ENCODE results near the gene ERC2.

The ERC2 gene

GRCh38 chr3:56123487-56123886 lies 344.8 kb downstream of the ERC2 start:
- TF ChIP-seq USF1 (IDR thresholded peaks at IDR 0.05), result no peak

- no peak for TF ChIP-seq CEBPB (IDR thresholded peaks at IDR 0.05)
- TF ChIP-seq FOXM1 (IDR thresholded peaks at IDR 0.05; ENCODE audit: borderline replicate concordance, low read depth), result no peak
- TF ChIP-seq REST (IDR thresholded peaks at IDR 0.05; ENCODE audit: low read depth), result no peak
- no peak for TF ChIP-seq EP300 (IDR thresholded peaks at IDR 0.05; ENCODE audit: borderline replicate concordance)
- TF ChIP-seq NFIC (IDR thresholded peaks at IDR 0.05), result no peak
- no peak for TF ChIP-seq EGR1 (IDR thresholded peaks at IDR 0.05)
- TF ChIP-seq TAF1 (IDR thresholded peaks at IDR 0.05; ENCODE audit: low read depth), result no peak
Observed at GRCh38 chr3:56122911-56123310, 345.4 kb downstream of the ERC2 start.

- TF ChIP-seq TAF1 (IDR thresholded peaks at IDR 0.05; ENCODE audit: low read depth) (no peak), CEBPB (IDR thresholded peaks at IDR 0.05) (no peak), TEAD4 (IDR thresholded peaks at IDR 0.05) (no peak), EP300 (IDR thresholded peaks at IDR 0.05; ENCODE audit: borderline replicate concordance) (no peak), YY1 (IDR thresholded peaks at IDR 0.05; ENCODE audit: low read depth) (no peak), EGR1 (IDR thresholded peaks at IDR 0.05) (no peak), REST (IDR thresholded peaks at IDR 0.05; ENCODE audit: low read depth) (no peak), ZBTB7A (IDR thresholded peaks at IDR 0.05; ENCODE audit: low read depth) (no peak), FOXM1 (IDR thresholded peaks at IDR 0.05; ENCODE audit: borderline replicate concordance, low read depth) (no peak)
Observed at GRCh38 chr3:56121716-56122115, 346.6 kb downstream of the ERC2 start.

- TF ChIP-seq TAF1 (IDR thresholded peaks at IDR 0.05; ENCODE audit: low read depth) (no peak), NFIC (IDR thresholded peaks at IDR 0.05) (no peak), TCF12 (IDR thresholded peaks at IDR 0.05; ENCODE audit: low read depth) (no peak), ZBTB7A (IDR thresholded peaks at IDR 0.05; ENCODE audit: low read depth) (no peak)
Observed at GRCh38 chr3:56119575-56120349, 348.5 kb downstream of the ERC2 start.

GRCh38 chr3:56118968-56119367 lies 349.3 kb downstream of the ERC2 start:
- TF ChIP-seq REST (IDR thresholded peaks at IDR 0.05; ENCODE audit: low read depth) (no peak), TCF12 (IDR thresholded peaks at IDR 0.05; ENCODE audit: low read depth) (no peak), FOXM1 (IDR thresholded peaks at IDR 0.05; ENCODE audit: borderline replicate concordance, low read depth) (no peak), EGR1 (IDR thresholded peaks at IDR 0.05) (no peak), TEAD4 (IDR thresholded peaks at IDR 0.05) (no peak), NFIC (IDR thresholded peaks at IDR 0.05) (no peak), ZBTB7A (IDR thresholded peaks at IDR 0.05; ENCODE audit: low read depth) (no peak), USF1 (IDR thresholded peaks at IDR 0.05) (no peak), YY1 (IDR thresholded peaks at IDR 0.05; ENCODE audit: low read depth) (no peak), TAF1 (IDR thresholded peaks at IDR 0.05; ENCODE audit: low read depth) (no peak), CEBPB (IDR thresholded peaks at IDR 0.05) (no peak), CREB1 (IDR thresholded peaks at IDR 0.05; ENCODE audit: low read depth) (no peak), MAX (IDR thresholded peaks at IDR 0.05) (no peak), RAD21 (IDR thresholded peaks at IDR 0.05; ENCODE audit: low read depth) (no peak), EP300 (IDR thresholded peaks at IDR 0.05; ENCODE audit: borderline replicate concordance) (no peak)

All from Ishikawa (cell line).